Loucy (cell line): ENCODE data around the gene SHLD1.

Experiments used
- H2AFZ ChIP-seq: fragments of 200-600 bp; sonication (generic); 2 replicates; pipeline ENCODE4 v1.6.0; 2016; ENCODE audit warnings: antibody characterized with exemption, mild to moderate bottlenecking, low read length, moderate library complexity
- H3F3A ChIP-seq: fragments of 200-600 bp; 2 replicates; pipeline ENCODE4 v1.6.0; 2016; ENCODE audit warnings: antibody characterized with exemption, low read depth, mild to moderate bottlenecking
- H3K27me3 ChIP-seq: fragments of 200-600 bp; sonication (generic); 2 replicates; pipeline ENCODE4 v1.6.1; 2014; ENCODE audit warnings: low read length, mild to moderate bottlenecking; ENCODE audit not compliant: insufficient read depth, poor library complexity, severe bottlenecking
- H3K36me3 ChIP-seq: fragments of 200-600 bp; sonication (generic); 2 replicates; pipeline ENCODE4 v1.6.1; 2016; ENCODE audit warnings: low read length; ENCODE audit not compliant: insufficient read depth
- H3K4me1 ChIP-seq: fragments of 200-600 bp; sonication (generic); 2 replicates; pipeline ENCODE4 v1.5.1; 2014; ENCODE audit warnings: low read length, mild to moderate bottlenecking; ENCODE audit not compliant: insufficient read depth, poor library complexity, severe bottlenecking
- H3K4me2 ChIP-seq: fragments of 200-600 bp; sonication (generic); 2 replicates; pipeline ENCODE4 v1.6.0; 2014; ENCODE audit warnings: antibody characterized with exemption, low read length, low read depth, mild to moderate bottlenecking; ENCODE audit not compliant: poor library complexity, severe bottlenecking
- H3K4me3 ChIP-seq: fragments of 200-600 bp; sonication (generic); 2 replicates; pipeline ENCODE4 v1.5.1; 2014; ENCODE audit warnings: low read length, mild to moderate bottlenecking, mixed read lengths; ENCODE audit not compliant: poor library complexity, severe bottlenecking
- H3K79me2 ChIP-seq: fragments of 200-600 bp; sonication (generic); 2 replicates; pipeline ENCODE4 v1.6.1; 2014; ENCODE audit warnings: low read length; ENCODE audit not compliant: insufficient read depth
- H3K9ac ChIP-seq: fragments of 200-600 bp; sonication (generic); 2 replicates; pipeline ENCODE4 v1.6.0; 2014; ENCODE audit warnings: mild to moderate bottlenecking, low read depth, low read length, moderate library complexity; ENCODE audit not compliant: poor library complexity, severe bottlenecking
- H3K9me2 ChIP-seq: fragments of 200-600 bp; sonication (generic); replicated peaks from 2 replicates; pipeline ENCODE4 v1.6.1; 2016; ENCODE audit warnings: low read depth, low read length, mixed read lengths
- H3K9me3 ChIP-seq: fragments of 200-600 bp; sonication (generic); 2 replicates; pipeline ENCODE4 v1.6.1; 2014; ENCODE audit warnings: mild to moderate bottlenecking, antibody characterized with exemption, low read length, low read depth; ENCODE audit not compliant: insufficient read depth
- H4K20me1 ChIP-seq: fragments of 200-600 bp; sonication (generic); 2 replicates; pipeline ENCODE4 v1.6.0; 2014; ENCODE audit warnings: antibody characterized with exemption, low read length, mild to moderate bottlenecking; ENCODE audit not compliant: insufficient read depth, poor library complexity, severe bottlenecking
- CTCF ChIP-seq: fragments of 200-600 bp; sonication (generic); conservative IDR thresholded peaks from 2 replicates; pipeline ENCODE4 v1.5.1; 2014; ENCODE audit warnings: mild to moderate bottlenecking, antibody characterized with exemption, low read length
- EZH2phosphoT487 ChIP-seq: fragments of 200-600 bp; IDR thresholded peaks from 2 replicates; pipeline ENCODE4 v1.6.1; 2018; ENCODE audit warnings: antibody characterized with exemption, mild to moderate bottlenecking, moderate library complexity, borderline replicate concordance

Gene SHLD1

GRCh38 chr20:5757949-5758348 lies 7.7 kb downstream of the SHLD1 start:
- Histone ChIP-seq H3K79me2 (no peaks in the 10 kb centered on the region), H4K20me1 (no peaks in the 10 kb centered on the region), H3K9me2 (no peaks in the 10 kb centered on the region), H3F3A (no peaks in the 10 kb centered on the region), H3K4me2 (no peak overlapping the region), H3K4me3 (no peak overlapping the region), H3K4me1 (no peaks in the 10 kb centered on the region), H3K27me3 (no peaks in the 10 kb centered on the region), H2AFZ (no peak overlapping the region), H3K9me3 (no peaks in the 10 kb centered on the region), H3K36me3 (peaks cover 4% of the 10 kb centered on the region; the same call in 1 of the 2 replicates), H3K9ac (no peak overlapping the region)
- TF ChIP-seq CTCF (no peak), EZH2phosphoT487 (no peak)

GRCh38 chr20:5766085-5766764 lies 16.0 kb downstream of the SHLD1 start:
- Histone ChIP-seq H4K20me1 (no peaks in the 10 kb centered on the region), H3K27me3 (no peaks in the 10 kb centered on the region), H3K36me3 (no peaks in the 10 kb centered on the region), H3K9me3 (no peaks in the 10 kb centered on the region), H3K4me1 (no peaks in the 10 kb centered on the region), H3K79me2 (no peaks in the 10 kb centered on the region), H3K9me2 (no peaks in the 10 kb centered on the region), H2AFZ (no peak overlapping the region), H3K4me2 (no peak overlapping the region), H3K9ac (no peak overlapping the region), H3F3A (no peaks in the 10 kb centered on the region), H3K4me3 (no peak overlapping the region)
- TF ChIP-seq EZH2phosphoT487, result no peak
- no peak for TF ChIP-seq CTCF

GRCh38 chr20:5767493-5768098 lies 17.4 kb downstream of the SHLD1 start:
- Histone ChIP-seq H3K79me2 (no peaks in the 10 kb centered on the region), H3K27me3 (no peaks in the 10 kb centered on the region), H3K4me3 (no peak overlapping the region), H3K9me2 (no peaks in the 10 kb centered on the region), H3K9me3 (no peaks in the 10 kb centered on the region), H3K4me1 (no peaks in the 10 kb centered on the region), H3K9ac (no peak overlapping the region), H2AFZ (no peak overlapping the region), H4K20me1 (no peaks in the 10 kb centered on the region), H3K4me2 (no peak overlapping the region), H3F3A (no peaks in the 10 kb centered on the region), H3K36me3 (no peaks in the 10 kb centered on the region)
- TF ChIP-seq CTCF, result no peak
- TF ChIP-seq EZH2phosphoT487, result no peak
